Osteocyte (in vitro differentiated cells): ENCODE measurements around the gene SLC8A1. TPM values are rescaled to one million over a fixed set of nuclear protein-coding genes. Genes with fewer than 3 reads are reported as not detected.

Experiments
- DNase-seq: peaks from one replicate; pipeline ENCODE4 v3.0.0; 2021; ENCODE audit warnings: mixed read lengths; ENCODE audit not compliant: unreplicated experiment; ENCODE audit errors: extremely low spot score
- H3K27ac Mint-ChIP-seq: one replicate; pipeline ENCODE4 v1.8.0; 2021; ENCODE audit warnings: mild to moderate bottlenecking, mixed read lengths; ENCODE audit not compliant: unreplicated experiment
- H3K27me3 Mint-ChIP-seq: one replicate; pipeline ENCODE4 v1.8.0; 2021; ENCODE audit warnings: mixed read lengths; ENCODE audit not compliant: unreplicated experiment
- H3K36me3 Mint-ChIP-seq: one replicate; pipeline ENCODE4 v1.8.0; 2021; ENCODE audit warnings: mixed read lengths; ENCODE audit not compliant: unreplicated experiment
- H3K4me1 Mint-ChIP-seq: one replicate; pipeline ENCODE4 v1.8.0; 2021; ENCODE audit warnings: mixed read lengths; ENCODE audit not compliant: unreplicated experiment
- H3K4me3 Mint-ChIP-seq: one replicate; pipeline ENCODE4 v1.8.0; 2021; ENCODE audit warnings: mild to moderate bottlenecking, moderate library complexity, mixed read lengths; ENCODE audit not compliant: unreplicated experiment
- H3K9me3 Mint-ChIP-seq: one replicate; pipeline ENCODE4 v1.8.0; 2021; ENCODE audit warnings: mixed read lengths; ENCODE audit not compliant: unreplicated experiment
- CTCF ChIP-seq: fragments of 200-600 bp; sonication (generic); IDR thresholded peaks from 2 replicates; pipeline ENCODE4 v1.5.0; 2021; ENCODE audit warnings: antibody characterized with exemption, mild to moderate bottlenecking, moderate library complexity
- total RNA-seq: library from RNA; stranded (reverse); gene quantifications from 2 replicates; pipeline ENCODE4 v1.2.1, GENCODE V29; 2021

The SLC8A1 gene
- total RNA-seq, 1 donor from 2014 or later, result 17.3 TPM

- no peak for TF ChIP-seq CTCF
- no peak for DNase-seq
- Mint-ChIP-seq H3K36me3 (no peaks in the 10 kb centered on the region), H3K4me1 (peaks cover 9% of the 10 kb centered on the region), H3K27me3 (peaks cover 3% of the 10 kb centered on the region), H3K9me3 (no peaks in the 10 kb centered on the region), H3K27ac (no peak overlapping the region), H3K4me3 (no peak overlapping the region)
These were observed 6.4 kb upstream of the SLC8A1 start for GRCh38 chr2:40458271-40458794.

- H3K27me3 Mint-ChIP-seq, result peaks cover 3% of the 10 kb centered on the region
- H3K27ac Mint-ChIP-seq, result no peak overlapping the region
These were observed 5.9 kb upstream of the SLC8A1 start for GRCh38 chr2:40457837-40458236.

GRCh38 chr2:40457366-40457765 lies 5.5 kb upstream of the SLC8A1 start:
- H3K4me3 Mint-ChIP-seq, result no peak overlapping the region
- no peaks in the 10 kb centered on the region for H3K36me3 Mint-ChIP-seq
- DNase-seq, result no peak
- H3K27me3 Mint-ChIP-seq, result peaks cover 3% of the 10 kb centered on the region
- H3K9me3 Mint-ChIP-seq, result no peaks in the 10 kb centered on the region
- no peak for TF ChIP-seq CTCF
- peaks cover 13% of the 10 kb centered on the region for H3K4me1 Mint-ChIP-seq
- no peak overlapping the region for H3K27ac Mint-ChIP-seq

More at GRCh38 chr2:40457837-40458236, 5.9 kb upstream of the SLC8A1 start:
- DNase-seq, result no peak
- no peaks in the 10 kb centered on the region for H3K9me3 Mint-ChIP-seq
- H3K36me3 Mint-ChIP-seq, result no peaks in the 10 kb centered on the region
- H3K4me3 Mint-ChIP-seq, result no peak overlapping the region
- H3K4me1 Mint-ChIP-seq, result peaks cover 9% of the 10 kb centered on the region
- TF ChIP-seq CTCF, result no peak

GRCh38 chr2:40456926-40457325 lies 5.0 kb upstream of the SLC8A1 start:
- no peak for TF ChIP-seq CTCF
- peaks cover 15% of the 10 kb centered on the region for H3K4me1 Mint-ChIP-seq
- H3K4me3 Mint-ChIP-seq, result no peak overlapping the region
- no peaks in the 10 kb centered on the region for H3K9me3 Mint-ChIP-seq
- peaks cover 3% of the 10 kb centered on the region for H3K27me3 Mint-ChIP-seq
- H3K36me3 Mint-ChIP-seq, result no peaks in the 10 kb centered on the region
- no peak for DNase-seq
- H3K27ac Mint-ChIP-seq, result no peak overlapping the region

GRCh38 chr2:40455661-40456060 lies 3.8 kb upstream of the SLC8A1 start:
- Mint-ChIP-seq H3K4me3 (no peak overlapping the region), H3K27me3 (peaks cover 3% of the 10 kb centered on the region), H3K27ac (no peak overlapping the region), H3K4me1 (peaks cover 18% of the 10 kb centered on the region), H3K9me3 (no peaks in the 10 kb centered on the region), H3K36me3 (no peaks in the 10 kb centered on the region)
- DNase-seq, result no peak
- TF ChIP-seq CTCF, result no peak
